ENCODE measurements around the gene ELMO3.

The ELMO3 gene

GRCh38 chr16:67166598-67167168 lies 32.2 kb upstream of the ELMO3 start:
- no peak overlapping the region for H3K27ac ChIP-seq

DNA sequence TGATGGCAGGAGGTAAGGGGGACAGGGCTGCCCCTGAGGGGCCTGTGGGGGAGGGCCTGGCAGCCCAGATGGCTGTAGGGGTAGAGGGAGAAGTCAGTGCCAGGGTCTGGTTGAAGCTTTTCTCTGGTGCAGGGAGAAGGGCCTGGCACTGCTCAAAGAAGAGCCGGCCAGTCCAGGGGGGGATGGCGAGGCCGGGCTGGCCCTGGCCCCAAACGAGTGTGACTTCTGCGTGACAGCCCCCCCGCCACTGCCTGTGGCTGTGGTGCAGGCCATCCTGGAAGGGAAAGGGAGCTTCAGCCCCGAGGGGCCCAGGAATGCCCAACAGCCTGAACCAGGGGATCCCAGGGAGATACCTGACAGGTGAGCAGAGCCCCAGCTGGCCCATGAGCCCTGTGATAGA lies 31.3 kb upstream of the ELMO3 start:
- H3K36me3 ChIP-seq = no peaks in the 10 kb centered on the region
- H3K27ac ChIP-seq = no peak overlapping the region
- 0 out of 22 replicates have a peak overlapping the region, but pooled peaks of 1 of the 11 experiments have one; percentile 9 for H3K9ac ChIP-seq
- peaks cover 38 to 70% (median 65%) of the 10 kb centered on the region in 11 experiments for H3K27me3 ChIP-seq
- peaks cover 8 to 41% (median 30%) of the 10 kb centered on the region in 11 experiments; a peak in 20 of 22 replicates for H4K20me1 ChIP-seq
- H3K4me2 ChIP-seq = peak overlapping the region in 4 of 11 experiments; percentile 10 to 97 (median 93); a peak in 6 of 22 replicates
- no peaks in the 10 kb centered on the region for H3K9me3 ChIP-seq (replicated peaks in 1 of 11)
- no peak overlapping the region for H3K4me3 ChIP-seq
- peaks cover 52 to 92% (median 65%) of the 10 kb centered on the region in 10 experiments for H3K4me1 ChIP-seq
- no peak for TF ChIP-seq Cebpa-rat (IDR thresholded peaks at IDR 0.05)

More at GRCh38 chr16:67166598-67167168, 32.2 kb upstream of the ELMO3 start:
- peaks cover 47 to 80% (median 74%) of the 10 kb centered on the region in 11 experiments for H3K27me3 ChIP-seq
- H3K36me3 ChIP-seq = no peaks in the 10 kb centered on the region
- H3K4me3 ChIP-seq = no peak overlapping the region
- H3K9ac ChIP-seq = no peak overlapping the region
- H4K20me1 ChIP-seq = peaks cover 12 to 50% (median 39%) of the 10 kb centered on the region in 11 experiments; a peak in 20 of 22 replicates
- no peaks in the 10 kb centered on the region for H3K9me3 ChIP-seq (replicated peaks in 1 of 11)
- H3K4me1 ChIP-seq = peaks cover 50 to 92% (median 65%) of the 10 kb centered on the region in 10 experiments
- TF ChIP-seq Cebpa-rat (IDR thresholded peaks at IDR 0.05) = no peak
- peak overlapping the region in 4 of 11 experiments; percentile 10 to 97 (median 70); a peak in 7 of 22 replicates for H3K4me2 ChIP-seq

DNA sequence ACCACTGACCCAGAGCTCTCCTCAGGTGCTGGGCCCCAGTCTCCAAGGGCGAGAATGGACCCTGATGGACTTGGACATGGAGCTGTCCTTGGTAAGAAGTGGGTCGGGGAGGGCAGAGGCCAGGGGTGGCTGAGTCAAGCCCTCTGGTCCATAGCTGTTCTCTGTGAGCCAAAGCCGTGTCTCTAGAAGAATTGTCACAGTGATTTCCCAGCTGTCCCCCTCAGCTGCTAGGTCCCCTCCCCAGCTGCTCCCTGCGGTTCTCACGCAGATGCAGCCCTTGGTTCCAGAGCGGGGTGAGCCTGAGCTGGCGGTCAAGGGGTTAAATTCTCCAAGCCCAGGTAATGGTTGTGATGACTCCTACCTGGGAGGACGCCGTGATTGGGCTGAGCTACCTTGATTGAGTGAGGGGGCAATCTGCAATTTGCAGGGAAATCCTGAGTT lies 29.9 kb upstream of the ELMO3 start:
- Histone ChIP-seq H3K9me3 (replicated peaks in 1 of 11) (no peaks in the 10 kb centered on the region), H3K36me3 (no peaks in the 10 kb centered on the region), H3K4me2 (peak overlapping the region; percentile 87 to 99 (median 96)), H3K27ac (peak overlapping the region in 1 of 11 experiments; percentile 73; a peak in 2 of 22 replicates), H4K20me1 (peaks cover 0 to 27% (median 16%) of the 10 kb centered on the region in 11 experiments; a peak in 18 of 22 replicates), H3K4me1 (peaks cover 52 to 91% (median 65%) of the 10 kb centered on the region in 10 experiments), H3K4me3 (no peak overlapping the region; a peak in 1 of 20 replicates), H3K27me3 (peaks cover 24 to 56% (median 51%) of the 10 kb centered on the region in 11 experiments), H3K9ac (peak overlapping the region in 1 of 11 experiments; percentile 78; a peak in 1 of 22 replicates)
- TF ChIP-seq Cebpa-rat (IDR thresholded peaks at IDR 0.05) = no peak

DNA sequence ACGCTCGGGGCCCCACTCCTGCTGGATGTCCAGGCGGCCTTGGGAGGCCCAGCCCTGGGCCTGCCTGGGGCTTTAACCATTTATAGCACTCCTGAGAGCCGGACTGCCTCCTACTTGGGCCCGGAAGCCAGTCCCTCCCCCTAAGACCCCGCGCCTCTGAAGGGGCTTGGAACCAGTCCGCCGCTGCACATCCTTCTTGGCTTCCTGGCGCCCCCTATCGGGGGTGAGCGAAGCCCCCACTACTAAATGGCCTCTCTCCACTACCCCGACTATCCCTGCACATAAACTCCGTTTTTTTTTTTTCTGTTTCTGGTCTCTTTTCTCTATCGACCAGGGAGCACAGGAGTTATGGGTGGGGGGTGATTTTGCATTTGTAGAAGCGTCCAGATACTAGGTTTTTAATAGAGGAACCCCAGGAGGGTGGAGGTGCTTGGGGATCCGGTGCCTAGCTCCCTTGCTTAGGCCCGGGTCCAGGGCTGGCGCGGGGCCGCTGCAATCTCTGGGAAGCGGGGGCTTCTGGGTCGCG lies 29.2 kb upstream of the ELMO3 start:
- TF ChIP-seq Cebpa-rat (IDR thresholded peaks at IDR 0.05) = no peak
- peak overlapping the region; percentile 28 to 88 (median 81); a peak in 20 of 22 replicates for H3K27ac ChIP-seq
- peak overlapping the region; percentile 61 to 84 (median 78); a peak in 21 of 22 replicates for H3K9ac ChIP-seq
- H3K27me3 ChIP-seq = peaks cover 19 to 49% (median 44%) of the 10 kb centered on the region in 11 experiments
- H3K4me1 ChIP-seq = peaks cover 56 to 92% (median 66%) of the 10 kb centered on the region in 10 experiments
- no peaks in the 10 kb centered on the region for H3K9me3 ChIP-seq (replicated peaks in 1 of 11)
- no peaks in the 10 kb centered on the region for H3K36me3 ChIP-seq
- H3K4me2 ChIP-seq = peak overlapping the region; percentile 87 to 99 (median 96)
- peaks cover 0 to 23% (median 13%) of the 10 kb centered on the region in 11 experiments; a peak in 16 of 22 replicates for H4K20me1 ChIP-seq
- peak overlapping the region; percentile 45 to 69 (median 57) for H3K4me3 ChIP-seq

- H3K36me3 ChIP-seq = peaks cover 0 to 6% (median 0%) of the 10 kb centered on the region in 11 experiments; a peak in 2 of 22 replicates
- peak within 1 kb of the TSS; percentile 87 to 99 (median 96) for H3K4me2 ChIP-seq
- H3K27me3 ChIP-seq = peaks cover 12 to 43% (median 38%) of the 10 kb centered on the region in 11 experiments
- peaks cover 59 to 92% (median 66%) of the 10 kb centered on the region in 10 experiments for H3K4me1 ChIP-seq
- TF ChIP-seq Cebpa-rat (IDR thresholded peaks at IDR 0.05) = no peak
- H4K20me1 ChIP-seq = peaks cover 0 to 23% (median 13%) of the 10 kb centered on the region in 11 experiments; a peak in 16 of 22 replicates
- peak within 1 kb of the TSS; percentile 64 to 84 (median 78) for H3K9ac ChIP-seq
- peak within 1 kb of the TSS; percentile 58 to 88 (median 81) for H3K27ac ChIP-seq
- peak within 1 kb of the TSS; percentile 45 to 69 (median 57) for H3K4me3 ChIP-seq
- H3K9me3 ChIP-seq (replicated peaks in 1 of 11) = no peaks in the 10 kb centered on the region
These were observed 28.6 kb upstream of the ELMO3 start, which contains the start of gene NOL3 for GRCh38 chr16:67170168-67170948. Gene NOL3, plus strand, starts transcription at chr16:67170538.

DNA sequence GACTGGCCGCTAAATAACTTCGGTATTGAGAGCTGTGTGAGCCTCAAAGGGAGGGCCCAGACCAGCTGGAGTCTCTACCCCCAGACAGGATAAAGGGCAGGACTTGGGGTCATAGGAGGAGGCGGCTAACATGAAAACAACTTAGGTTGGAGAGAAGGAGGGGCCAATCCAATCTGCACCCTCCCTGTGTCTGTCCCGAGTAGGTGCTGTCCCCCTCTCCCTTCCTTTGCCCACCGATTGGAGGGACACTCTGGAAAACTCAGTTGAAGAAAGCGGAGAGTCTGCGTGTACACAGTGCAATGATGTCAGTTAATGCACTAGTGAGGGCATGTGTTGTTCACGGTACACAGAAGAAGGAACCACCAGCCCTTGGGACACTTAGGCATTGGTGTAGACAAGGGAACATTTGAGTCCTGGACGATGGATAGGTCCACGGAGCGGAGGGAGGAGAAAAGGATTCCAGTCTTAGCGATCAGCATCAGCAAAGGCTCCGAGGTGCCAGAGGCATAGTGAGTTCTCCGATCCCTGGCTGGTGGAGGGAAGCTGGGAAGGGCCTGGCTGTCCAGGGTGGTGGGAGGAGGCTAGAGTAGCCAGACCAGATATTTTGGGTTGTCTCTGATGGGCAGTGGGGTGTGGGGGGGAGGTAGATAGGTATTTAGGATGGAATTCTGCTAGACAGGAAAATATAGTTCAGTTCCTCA lies 27.8 kb upstream of the ELMO3 start:
- H3K36me3 ChIP-seq = peaks cover 0 to 13% (median 0%) of the 10 kb centered on the region in 11 experiments; a peak in 4 of 22 replicates
- H3K27me3 ChIP-seq = peaks cover 5 to 35% (median 30%) of the 10 kb centered on the region in 11 experiments
- H3K9ac ChIP-seq = peak overlapping the region; percentile 64 to 84 (median 78)
- H3K4me2 ChIP-seq = peak overlapping the region; percentile 75 to 99 (median 93)
- peak overlapping the region; percentile 58 to 88 (median 81) for H3K27ac ChIP-seq
- peaks cover 63 to 96% (median 72%) of the 10 kb centered on the region in 10 experiments for H3K4me1 ChIP-seq
- peaks cover 0 to 26% (median 16%) of the 10 kb centered on the region in 11 experiments; a peak in 15 of 22 replicates for H4K20me1 ChIP-seq
- no peaks in the 10 kb centered on the region for H3K9me3 ChIP-seq (replicated peaks in 1 of 11)
- H3K4me3 ChIP-seq = peak overlapping the region; percentile 45 to 69 (median 57)
- no peak for TF ChIP-seq Cebpa-rat (IDR thresholded peaks at IDR 0.05)

DNA sequence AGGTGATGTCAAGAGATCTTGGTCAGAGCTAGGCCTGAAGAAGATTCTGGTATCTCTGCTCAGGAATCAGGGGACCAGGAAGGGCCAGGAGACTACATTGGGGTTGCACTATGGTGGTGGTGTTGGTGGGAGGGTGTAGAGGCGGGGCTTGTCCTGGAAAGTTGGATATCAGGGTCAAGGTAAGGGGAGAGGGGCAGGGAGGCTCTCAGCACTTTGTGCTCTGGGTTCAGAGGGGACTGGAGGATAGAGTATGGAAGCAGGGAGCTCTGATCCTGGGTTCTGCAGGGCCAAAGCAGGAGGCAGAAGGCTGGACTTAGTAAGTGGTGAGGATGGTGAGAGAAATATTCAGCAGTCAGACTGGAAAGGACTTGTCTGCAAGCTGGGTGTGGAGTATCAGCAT lies 25.6 kb upstream of the ELMO3 start:
- peaks cover 0 to 30% (median 6%) of the 10 kb centered on the region in 11 experiments; a peak in 10 of 22 replicates for H3K36me3 ChIP-seq
- H3K9me3 ChIP-seq (replicated peaks in 1 of 11) = no peaks in the 10 kb centered on the region
- H3K27ac ChIP-seq = peak overlapping the region in 9 of 11 experiments; percentile 45 to 73 (median 67); a peak in 16 of 22 replicates
- peak overlapping the region; percentile 87 to 100 (median 95) for H3K4me2 ChIP-seq
- H3K27me3 ChIP-seq = peaks cover 9 to 26% (median 21%) of the 10 kb centered on the region in 11 experiments; a peak in 21 of 22 replicates
- peaks cover 0 to 41% (median 37%) of the 10 kb centered on the region in 11 experiments; a peak in 21 of 22 replicates for H4K20me1 ChIP-seq
- H3K4me3 ChIP-seq = peak overlapping the region; percentile 44 to 69 (median 58)
- no peak for TF ChIP-seq Cebpa-rat (IDR thresholded peaks at IDR 0.05)
- H3K4me1 ChIP-seq = peaks cover 66 to 89% (median 80%) of the 10 kb centered on the region in 10 experiments
- peak overlapping the region; percentile 57 to 79 (median 67); a peak in 20 of 22 replicates for H3K9ac ChIP-seq
